A549 (cell line): Measurements from ENCODE around the gene SPPL3. TPM values are rescaled to one million over a fixed set of nuclear protein-coding genes. Genes with fewer than 3 reads are reported as not detected.

ENCODE experiments used
- ATAC-seq, 2 experiments: fragments of 200-7000 bp in 1 of 2; fragments of >200 bp in 1 of 2; cut with Nextera tagmentation in 1 of 2; cut with Tn5 transposase in 1 of 2; 3 replicates each; pipeline versions ENCODE4 v1.8.0 to v1.9.1; 2018 to 2020; ENCODE audit warnings: mild to moderate bottlenecking in 1 of 2, moderate library complexity in 1 of 2
- CTCF ChIA-PET: fragments of 300-600 bp; sonication (Branson Sonifier 250); formaldehyde crosslinking; extraction: SDS; loops from one replicate; lab custom pipeline; 2021; ENCODE audit warnings: antibody characterized with exemption, inconsistent platforms; lab: Yijun Ruan, JAX
- POLR2A ChIA-PET: fragments of 350-600 bp; formaldehyde crosslinking; extraction: SDS; loops from one replicate; lab custom pipeline; 2021; ENCODE audit warnings: antibody characterized with exemption, inconsistent platforms; lab: Yijun Ruan, JAX
- DNase-seq, 2 experiments: peaks; one replicate each; pipeline versions ENCODE4 v3.0.0 to v3.0.0-alpha.2; 2011 to 2016; ENCODE audit warnings: low read depth in 1 of 2, low spot score in 1 of 2
- FAIRE-seq: peaks from 2 replicates; lab custom pipeline; 2011; peaks lifted over from hg19 to GRCh38; lab: Jason Lieb, UNC
- H3K27ac ChIP-seq, 2 experiments: fragments of >200 bp; sonication (Bioruptor Twin); formaldehyde crosslinking; 3 replicates each; pipeline ENCODE4 v1.5.1; 2016 to 2017
- H3K4me1 ChIP-seq: fragments of >200 bp; sonication (Bioruptor Twin); formaldehyde crosslinking; 3 replicates; pipeline ENCODE4 v1.6.1; 2016
- H3K4me2 ChIP-seq: fragments of >200 bp; sonication (Bioruptor Twin); formaldehyde crosslinking; 3 replicates; pipeline ENCODE4 v1.6.1; 2016
- H3K4me3 ChIP-seq: fragments of >200 bp; sonication (Bioruptor Twin); formaldehyde crosslinking; 3 replicates; pipeline ENCODE4 v1.5.1; 2016
- H3K9me3 ChIP-seq: fragments of >200 bp; sonication (Bioruptor Twin); formaldehyde crosslinking; 3 replicates; pipeline ENCODE4 v1.6.1; 2016
- BHLHE40 ChIP-seq: IDR thresholded peaks from 2 replicates; pipeline ENCODE4 v1.6.1; 2012; ENCODE audit warnings: low read depth, low read length, inconsistent platforms
- CBX8 ChIP-seq: fragments of 200-600 bp; sonication (generic); IDR thresholded peaks from 2 replicates; pipeline ENCODE4 v1.6.1; 2016
- EHF ChIP-seq: fragments of 250-450 bp; sonication (Bioruptor Pico); IDR thresholded peaks from 2 replicates; pipeline ENCODE4 v1.5.0; 2020; ENCODE audit warnings: mild to moderate bottlenecking
- EHMT2 ChIP-seq: fragments of 200-600 bp; sonication (generic); IDR thresholded peaks from 2 replicates; pipeline ENCODE4 v1.6.1; 2016; ENCODE audit warnings: antibody characterized with exemption, low read depth, mild to moderate bottlenecking, moderate library complexity
- FOSL2 ChIP-seq, 2 experiments: fragments of 450-650 bp in 1 of 2; fragments of >200 bp in 1 of 2; sonication (Bioruptor Twin) in 1 of 2; formaldehyde crosslinking; IDR thresholded peaks; 2 replicates each; pipeline versions ENCODE4 v1.5.0 to v1.6.1; 2016 to 2020; ENCODE audit warnings: mild to moderate bottlenecking in 1 of 2, moderate library complexity in 1 of 2
- HDAC2 ChIP-seq: fragments of 200-600 bp; sonication (generic); IDR thresholded peaks from 2 replicates; pipeline ENCODE4 v1.6.1; 2016
- HOXB13 ChIP-seq: fragments of 250-450 bp; sonication (Bioruptor Pico); IDR thresholded peaks from 2 replicates; pipeline ENCODE4 v1.5.0; 2020; ENCODE audit warnings: low read depth, mild to moderate bottlenecking, moderate library complexity
- KDM1A ChIP-seq: fragments of 200-600 bp; sonication (generic); IDR thresholded peaks from 2 replicates; pipeline ENCODE4 v1.6.1; 2016; ENCODE audit warnings: low read depth, mild to moderate bottlenecking
- KDM5A ChIP-seq: fragments of 200-600 bp; sonication (generic); IDR thresholded peaks from 2 replicates; pipeline ENCODE4 v1.6.1; 2016; ENCODE audit warnings: antibody characterized with exemption, mild to moderate bottlenecking
- NR3C1 ChIP-seq: fragments of >200 bp; sonication (Bioruptor Twin); formaldehyde crosslinking; IDR thresholded peaks from 3 replicates; pipeline ENCODE4 v1.6.1; 2017
- POLR2AphosphoS2 ChIP-seq: conservative IDR thresholded peaks from 2 replicates; pipeline ENCODE4 v1.6.1; 2012; ENCODE audit warnings: low read length, improper control_type of control experiment, inconsistent platforms
- SREBF2 ChIP-seq: fragments of 450-650 bp; IDR thresholded peaks from 2 replicates; pipeline ENCODE4 v1.6.1; 2014; ENCODE audit warnings: mild to moderate bottlenecking, moderate library complexity
- WGBS: methylation state at CpG from one replicate; pipeline ENCODE4 v1.1.6; 2017; ENCODE audit errors: missing lambda C conversion rate; 5-methylcytosine and 5-hydroxymethylcytosine counted together
- polyA plus RNA-seq, 4 experiments: library from polyadenylated mRNA; depleted of rRNA in 3 of 4; stranded (reverse); fragments of >200 nt; fragmentation: RNase III in 1 of 4; extraction: RNeasy Plus Mini Kit Qiagen cat#74134 plus additional on column Dnase treatment in 1 of 4; gene quantifications; 2 replicates in 3 of 4; 3 replicates in 1 of 4; pipeline ENCODE4 v1.2.3, GENCODE V29; 2011 to 2017
- TF ChIP-seq, protein P1 (sequence below): fragments of >200 bp; sonication (Bioruptor Twin); formaldehyde crosslinking; IDR thresholded peaks from 3 replicates; pipeline ENCODE4 v1.5.1; 2016
- TF ChIP-seq, protein P2 (sequence below): IDR thresholded peaks from 2 replicates; pipeline ENCODE4 v1.6.1; 2012
- TF ChIP-seq, protein P3 (sequence below): fragments of 450-650 bp; IDR thresholded peaks from 2 replicates; pipeline ENCODE4 v1.6.1; 2014; ENCODE audit warnings: antibody characterized with exemption
- TF ChIP-seq, protein P4 (sequence below): fragments of >200 bp; sonication (Bioruptor Twin); formaldehyde crosslinking; IDR thresholded peaks from 2 replicates; pipeline ENCODE4 v1.6.1; 2016
- TF ChIP-seq, protein P5 (sequence below): fragments of 250-450 bp; sonication (Bioruptor Pico); IDR thresholded peaks from 2 replicates; pipeline ENCODE4 v1.5.0; 2021; ENCODE audit warnings: mild to moderate bottlenecking, moderate library complexity, borderline replicate concordance
- TF ChIP-seq, protein P6 (sequence below): fragments of 250-450 bp; sonication (Bioruptor Pico); IDR thresholded peaks from 2 replicates; pipeline ENCODE4 v1.5.0; 2020; ENCODE audit warnings: low read depth, mild to moderate bottlenecking, moderate library complexity
- TF ChIP-seq, protein P7 (sequence below): fragments of 200-600 bp; sonication (generic); IDR thresholded peaks from 2 replicates; pipeline ENCODE4 v1.6.1; 2016; ENCODE audit warnings: antibody characterized with exemption, mild to moderate bottlenecking, moderate library complexity

Gene SPPL3
- polyA plus RNA-seq, 2 of the 4 experiments (the other 2 are of a cell fraction) = 25.0 to 26.6 TPM

DNA sequence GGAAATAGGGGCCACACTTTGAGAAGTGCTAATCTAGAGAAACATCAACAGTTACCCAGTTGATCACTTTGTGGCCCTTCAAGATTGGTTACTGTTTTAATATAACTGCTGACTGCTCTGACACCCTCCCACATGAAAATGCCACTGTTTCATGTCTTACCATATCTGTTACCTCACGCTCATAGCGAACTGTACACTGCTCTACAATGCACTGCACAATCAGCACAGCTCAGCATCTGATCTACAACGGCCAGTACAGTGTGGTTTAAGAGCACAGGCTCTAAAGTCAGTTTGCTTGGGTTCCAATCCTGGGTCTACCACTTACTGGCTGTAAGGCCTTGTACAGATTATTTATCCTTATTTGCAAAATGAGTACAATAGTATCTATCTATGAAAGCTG, 39.1 kb downstream of the SPPL3 start:
- DNase-seq (no peak), FAIRE-seq (no peak), ATAC-seq (no peak)
- TF ChIP-seq BHLHE40 (no peak), CBX8 (no peak), HOXB13 (CRISPR knock-in tag) (no peak), NR3C1 (no peak), SREBF2 (no peak), HDAC2 (no peak), FOSL2 (IDR thresholded peaks at IDR 0.05) (no peak), FOSL2 (CRISPR knock-in tag; IDR thresholded peaks at IDR 0.05) (no peak), POLR2AphosphoS2 (no peak), KDM1A (no peak), EHMT2 (no peak), EHF (CRISPR knock-in tag) (no peak), KDM5A (no peak)
- TF ChIP-seq, protein P1, sequence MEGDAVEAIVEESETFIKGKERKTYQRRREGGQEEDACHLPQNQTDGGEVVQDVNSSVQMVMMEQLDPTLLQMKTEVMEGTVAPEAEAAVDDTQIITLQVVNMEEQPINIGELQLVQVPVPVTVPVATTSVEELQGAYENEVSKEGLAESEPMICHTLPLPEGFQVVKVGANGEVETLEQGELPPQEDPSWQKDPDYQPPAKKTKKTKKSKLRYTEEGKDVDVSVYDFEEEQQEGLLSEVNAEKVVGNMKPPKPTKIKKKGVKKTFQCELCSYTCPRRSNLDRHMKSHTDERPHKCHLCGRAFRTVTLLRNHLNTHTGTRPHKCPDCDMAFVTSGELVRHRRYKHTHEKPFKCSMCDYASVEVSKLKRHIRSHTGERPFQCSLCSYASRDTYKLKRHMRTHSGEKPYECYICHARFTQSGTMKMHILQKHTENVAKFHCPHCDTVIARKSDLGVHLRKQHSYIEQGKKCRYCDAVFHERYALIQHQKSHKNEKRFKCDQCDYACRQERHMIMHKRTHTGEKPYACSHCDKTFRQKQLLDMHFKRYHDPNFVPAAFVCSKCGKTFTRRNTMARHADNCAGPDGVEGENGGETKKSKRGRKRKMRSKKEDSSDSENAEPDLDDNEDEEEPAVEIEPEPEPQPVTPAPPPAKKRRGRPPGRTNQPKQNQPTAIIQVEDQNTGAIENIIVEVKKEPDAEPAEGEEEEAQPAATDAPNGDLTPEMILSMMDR = no peak
- TF ChIP-seq, protein P2, sequence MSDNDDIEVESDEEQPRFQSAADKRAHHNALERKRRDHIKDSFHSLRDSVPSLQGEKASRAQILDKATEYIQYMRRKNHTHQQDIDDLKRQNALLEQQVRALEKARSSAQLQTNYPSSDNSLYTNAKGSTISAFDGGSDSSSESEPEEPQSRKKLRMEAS = no peak
- TF ChIP-seq, protein P3, sequence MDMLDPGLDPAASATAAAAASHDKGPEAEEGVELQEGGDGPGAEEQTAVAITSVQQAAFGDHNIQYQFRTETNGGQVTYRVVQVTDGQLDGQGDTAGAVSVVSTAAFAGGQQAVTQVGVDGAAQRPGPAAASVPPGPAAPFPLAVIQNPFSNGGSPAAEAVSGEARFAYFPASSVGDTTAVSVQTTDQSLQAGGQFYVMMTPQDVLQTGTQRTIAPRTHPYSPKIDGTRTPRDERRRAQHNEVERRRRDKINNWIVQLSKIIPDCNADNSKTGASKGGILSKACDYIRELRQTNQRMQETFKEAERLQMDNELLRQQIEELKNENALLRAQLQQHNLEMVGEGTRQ = no peak
- TF ChIP-seq, protein P4, sequence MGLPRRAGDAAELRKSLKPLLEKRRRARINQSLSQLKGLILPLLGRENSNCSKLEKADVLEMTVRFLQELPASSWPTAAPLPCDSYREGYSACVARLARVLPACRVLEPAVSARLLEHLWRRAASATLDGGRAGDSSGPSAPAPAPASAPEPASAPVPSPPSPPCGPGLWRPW = no peak
- TF ChIP-seq, protein P5, sequence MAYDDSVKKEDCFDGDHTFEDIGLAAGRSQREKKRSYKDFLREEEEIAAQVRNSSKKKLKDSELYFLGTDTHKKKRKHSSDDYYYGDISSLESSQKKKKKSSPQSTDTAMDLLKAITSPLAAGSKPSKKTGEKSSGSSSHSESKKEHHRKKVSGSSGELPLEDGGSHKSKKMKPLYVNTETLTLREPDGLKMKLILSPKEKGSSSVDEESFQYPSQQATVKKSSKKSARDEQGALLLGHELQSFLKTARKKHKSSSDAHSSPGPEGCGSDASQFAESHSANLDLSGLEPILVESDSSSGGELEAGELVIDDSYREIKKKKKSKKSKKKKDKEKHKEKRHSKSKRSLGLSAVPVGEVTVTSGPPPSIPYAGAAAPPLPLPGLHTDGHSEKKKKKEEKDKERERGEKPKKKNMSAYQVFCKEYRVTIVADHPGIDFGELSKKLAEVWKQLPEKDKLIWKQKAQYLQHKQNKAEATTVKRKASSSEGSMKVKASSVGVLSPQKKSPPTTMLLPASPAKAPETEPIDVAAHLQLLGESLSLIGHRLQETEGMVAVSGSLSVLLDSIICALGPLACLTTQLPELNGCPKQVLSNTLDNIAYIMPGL (CRISPR knock-in tag) = no peak
- TF ChIP-seq, protein P6, sequence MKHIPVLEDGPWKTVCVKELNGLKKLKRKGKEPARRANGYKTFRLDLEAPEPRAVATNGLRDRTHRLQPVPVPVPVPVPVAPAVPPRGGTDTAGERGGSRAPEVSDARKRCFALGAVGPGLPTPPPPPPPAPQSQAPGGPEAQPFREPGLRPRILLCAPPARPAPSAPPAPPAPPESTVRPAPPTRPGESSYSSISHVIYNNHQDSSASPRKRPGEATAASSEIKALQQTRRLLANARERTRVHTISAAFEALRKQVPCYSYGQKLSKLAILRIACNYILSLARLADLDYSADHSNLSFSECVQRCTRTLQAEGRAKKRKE (CRISPR knock-in tag) = no peak
- TF ChIP-seq, protein P7, sequence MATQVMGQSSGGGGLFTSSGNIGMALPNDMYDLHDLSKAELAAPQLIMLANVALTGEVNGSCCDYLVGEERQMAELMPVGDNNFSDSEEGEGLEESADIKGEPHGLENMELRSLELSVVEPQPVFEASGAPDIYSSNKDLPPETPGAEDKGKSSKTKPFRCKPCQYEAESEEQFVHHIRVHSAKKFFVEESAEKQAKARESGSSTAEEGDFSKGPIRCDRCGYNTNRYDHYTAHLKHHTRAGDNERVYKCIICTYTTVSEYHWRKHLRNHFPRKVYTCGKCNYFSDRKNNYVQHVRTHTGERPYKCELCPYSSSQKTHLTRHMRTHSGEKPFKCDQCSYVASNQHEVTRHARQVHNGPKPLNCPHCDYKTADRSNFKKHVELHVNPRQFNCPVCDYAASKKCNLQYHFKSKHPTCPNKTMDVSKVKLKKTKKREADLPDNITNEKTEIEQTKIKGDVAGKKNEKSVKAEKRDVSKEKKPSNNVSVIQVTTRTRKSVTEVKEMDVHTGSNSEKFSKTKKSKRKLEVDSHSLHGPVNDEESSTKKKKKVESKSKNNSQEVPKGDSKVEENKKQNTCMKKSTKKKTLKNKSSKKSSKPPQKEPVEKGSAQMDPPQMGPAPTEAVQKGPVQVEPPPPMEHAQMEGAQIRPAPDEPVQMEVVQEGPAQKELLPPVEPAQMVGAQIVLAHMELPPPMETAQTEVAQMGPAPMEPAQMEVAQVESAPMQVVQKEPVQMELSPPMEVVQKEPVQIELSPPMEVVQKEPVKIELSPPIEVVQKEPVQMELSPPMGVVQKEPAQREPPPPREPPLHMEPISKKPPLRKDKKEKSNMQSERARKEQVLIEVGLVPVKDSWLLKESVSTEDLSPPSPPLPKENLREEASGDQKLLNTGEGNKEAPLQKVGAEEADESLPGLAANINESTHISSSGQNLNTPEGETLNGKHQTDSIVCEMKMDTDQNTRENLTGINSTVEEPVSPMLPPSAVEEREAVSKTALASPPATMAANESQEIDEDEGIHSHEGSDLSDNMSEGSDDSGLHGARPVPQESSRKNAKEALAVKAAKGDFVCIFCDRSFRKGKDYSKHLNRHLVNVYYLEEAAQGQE = no peak
- Histone ChIP-seq H3K9me3 (no peaks in the 10 kb centered on the region), H3K4me3 (no peak overlapping the region), H3K27ac (no peak overlapping the region), H3K4me1 (0 out of 3 replicates have a peak, but pooled peaks cover 4% of the 10 kb centered on the region), H3K4me2 (no peak overlapping the region)
- CTCF ChIA-PET = no interaction called here
- POLR2A ChIA-PET = no interaction called here
- 87% methylated on average over 3 of the region's 3 CpGs for WGBS
